Measurements from ENCODE around the gene KLK15. TPM values are rescaled to one million over a fixed set of nuclear protein-coding genes. Genes with fewer than 3 reads are reported as not detected.

The KLK15 gene
- total and polyA plus RNA-seq, 2 experiments from 2014 or later, result not detected

DNA sequence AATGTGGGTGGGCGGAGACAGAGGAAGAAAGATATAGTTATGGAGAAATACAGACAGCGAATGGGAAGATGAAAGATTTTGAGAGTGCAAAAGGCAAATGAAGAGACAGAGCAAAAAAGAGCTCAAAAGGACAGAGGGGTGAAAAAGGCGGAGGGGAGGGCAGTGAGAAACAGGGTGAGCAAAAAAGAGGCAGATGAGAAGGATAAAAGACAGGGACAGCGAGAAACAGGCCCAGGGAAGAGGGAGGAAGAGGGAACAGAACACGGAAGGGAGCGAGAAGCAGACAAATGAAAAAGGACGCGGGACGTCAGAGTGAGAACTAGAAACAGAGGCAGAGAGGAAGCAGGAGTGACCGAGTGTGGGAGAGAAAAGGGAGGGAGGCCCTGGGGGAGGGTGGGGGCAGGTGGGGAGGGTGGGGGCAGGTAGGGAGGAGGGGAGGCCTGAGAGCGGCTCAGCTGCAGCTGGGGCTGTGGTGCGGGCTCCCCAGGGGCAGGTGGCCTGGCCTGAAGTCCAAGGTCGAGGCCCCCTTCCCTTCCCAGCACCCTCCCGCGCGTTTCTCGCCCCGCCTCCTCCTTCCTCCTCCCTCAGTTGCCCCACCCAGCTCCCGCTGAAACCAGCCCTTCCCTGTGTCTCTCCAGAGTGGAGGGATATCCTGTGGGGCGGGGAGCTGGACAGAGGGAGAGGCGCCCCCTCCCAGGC is 12.7 kb downstream of the KLK15 start:
- Histone ChIP-seq H3K9me3 (ENCODE audit: low read depth) (no peaks in the 10 kb centered on the region), H3K27me3 (peaks cover 80% of the 10 kb centered on the region), H3K4me1 (ENCODE audit: low read depth) (no peaks in the 10 kb centered on the region), H3K4me3 (no peak overlapping the region), H3K36me3 (no peaks in the 10 kb centered on the region), H3K27ac (no peak overlapping the region)
- no peak for DNase-seq (ENCODE audit: low read depth in 1 of 2, low spot score in 1 of 2)
- TF ChIP-seq, protein P1, sequence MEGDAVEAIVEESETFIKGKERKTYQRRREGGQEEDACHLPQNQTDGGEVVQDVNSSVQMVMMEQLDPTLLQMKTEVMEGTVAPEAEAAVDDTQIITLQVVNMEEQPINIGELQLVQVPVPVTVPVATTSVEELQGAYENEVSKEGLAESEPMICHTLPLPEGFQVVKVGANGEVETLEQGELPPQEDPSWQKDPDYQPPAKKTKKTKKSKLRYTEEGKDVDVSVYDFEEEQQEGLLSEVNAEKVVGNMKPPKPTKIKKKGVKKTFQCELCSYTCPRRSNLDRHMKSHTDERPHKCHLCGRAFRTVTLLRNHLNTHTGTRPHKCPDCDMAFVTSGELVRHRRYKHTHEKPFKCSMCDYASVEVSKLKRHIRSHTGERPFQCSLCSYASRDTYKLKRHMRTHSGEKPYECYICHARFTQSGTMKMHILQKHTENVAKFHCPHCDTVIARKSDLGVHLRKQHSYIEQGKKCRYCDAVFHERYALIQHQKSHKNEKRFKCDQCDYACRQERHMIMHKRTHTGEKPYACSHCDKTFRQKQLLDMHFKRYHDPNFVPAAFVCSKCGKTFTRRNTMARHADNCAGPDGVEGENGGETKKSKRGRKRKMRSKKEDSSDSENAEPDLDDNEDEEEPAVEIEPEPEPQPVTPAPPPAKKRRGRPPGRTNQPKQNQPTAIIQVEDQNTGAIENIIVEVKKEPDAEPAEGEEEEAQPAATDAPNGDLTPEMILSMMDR (IDR thresholded peaks at IDR 0.05; ENCODE audit: low read depth, low read length), result no peak

DNA sequence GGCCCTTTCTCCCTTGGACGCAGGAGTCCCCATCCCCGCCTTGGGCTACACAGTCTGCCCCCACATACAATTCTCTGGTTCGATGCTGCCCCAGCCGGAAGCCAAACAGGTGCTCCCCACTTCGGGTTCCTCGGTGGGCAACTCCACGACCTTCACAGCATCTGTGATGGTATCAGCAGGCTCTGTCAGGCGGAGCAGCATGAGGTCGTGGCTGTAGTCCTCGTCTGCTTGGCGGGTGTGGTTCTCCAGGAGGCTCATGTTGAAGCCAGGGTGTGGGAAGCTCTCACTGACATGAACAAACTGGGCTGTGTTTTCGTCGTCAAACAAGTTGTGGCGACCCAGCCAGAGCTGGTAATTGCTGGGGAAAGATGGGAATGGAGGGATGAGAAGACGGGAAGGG is 13.3 kb downstream of the KLK15 start:
- DNase-seq (ENCODE audit: low read depth in 1 of 2, low spot score in 1 of 2), result no peak
- H3K4me3 ChIP-seq, result no peak overlapping the region

DNA sequence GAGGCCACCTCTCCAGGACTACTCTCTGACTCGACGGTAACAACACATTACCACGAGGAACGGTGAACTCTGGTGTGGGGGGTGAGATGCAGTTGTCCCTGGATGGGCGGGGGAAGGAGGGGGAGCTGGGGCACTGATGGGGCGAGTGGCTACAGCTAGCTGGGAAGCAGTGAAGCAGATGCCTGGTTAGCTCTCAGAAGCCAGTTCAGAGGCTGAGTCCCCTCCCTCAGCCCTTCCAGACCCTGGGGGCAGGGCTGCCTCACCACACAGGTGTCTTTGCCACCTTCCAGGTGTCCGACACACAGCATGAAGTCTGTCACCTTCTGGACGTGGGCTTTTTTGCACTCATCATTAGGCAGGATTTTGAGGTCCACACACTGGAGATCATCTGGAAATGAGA is 13.7 kb downstream of the KLK15 start:
- no peak for DNase-seq (ENCODE audit: low read depth in 1 of 2, low spot score in 1 of 2)
- no peaks in the 10 kb centered on the region for H3K4me1 ChIP-seq (ENCODE audit: low read depth)
- no peaks in the 10 kb centered on the region for H3K9me3 ChIP-seq (ENCODE audit: low read depth)
- TF ChIP-seq, protein P1 (IDR thresholded peaks at IDR 0.05; ENCODE audit: low read depth, low read length), result no peak
- no peak overlapping the region for H3K4me3 ChIP-seq
- H3K27me3 ChIP-seq, result peaks cover 76% of the 10 kb centered on the region
- H3K36me3 ChIP-seq, result no peaks in the 10 kb centered on the region
- no peak overlapping the region for H3K27ac ChIP-seq

More for the DNA sequence above, 13.3 kb downstream of the KLK15 start:
- Histone ChIP-seq H3K4me1 (ENCODE audit: low read depth) (no peaks in the 10 kb centered on the region), H3K36me3 (no peaks in the 10 kb centered on the region), H3K27ac (no peak overlapping the region), H3K27me3 (peaks cover 76% of the 10 kb centered on the region), H3K9me3 (ENCODE audit: low read depth) (no peaks in the 10 kb centered on the region)
- TF ChIP-seq, protein P1 (IDR thresholded peaks at IDR 0.05; ENCODE audit: low read depth, low read length), result no peak

DNA sequence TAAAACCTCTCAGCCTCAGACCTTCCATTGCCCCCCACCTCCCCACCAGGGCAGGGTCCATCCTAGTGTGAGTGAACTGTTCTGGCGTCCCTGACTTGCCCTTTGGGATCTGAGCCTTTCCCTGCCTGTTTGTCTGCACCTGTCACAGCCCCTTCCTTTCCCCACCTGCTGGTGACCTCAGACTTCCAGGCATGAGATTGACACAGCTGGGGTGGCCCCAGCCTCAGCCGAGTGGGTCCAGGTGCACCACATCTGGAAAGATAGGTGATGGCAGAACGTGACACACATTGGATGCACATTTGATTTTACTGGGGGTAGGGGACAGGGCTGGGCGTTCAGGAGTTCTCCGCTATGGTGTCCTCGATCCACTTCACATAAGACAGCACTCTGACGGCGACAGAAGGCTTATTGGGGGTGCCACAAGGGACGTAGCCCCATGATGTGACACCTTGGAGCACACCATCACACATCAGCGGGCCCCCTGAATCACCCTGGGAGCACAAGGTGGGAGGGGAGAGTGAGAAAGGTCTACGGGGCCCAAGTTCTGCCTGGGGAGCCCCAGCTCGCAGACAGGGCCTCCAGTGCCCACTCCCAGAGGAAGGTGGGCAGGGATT is 14.4 kb downstream of the KLK15 start:
- no peak overlapping the region for H3K4me3 ChIP-seq
- TF ChIP-seq, protein P1 (IDR thresholded peaks at IDR 0.05; ENCODE audit: low read depth, low read length), result no peak
- no peak for DNase-seq (ENCODE audit: low read depth in 1 of 2, low spot score in 1 of 2)
- H3K27ac ChIP-seq, result no peak overlapping the region
- H3K9me3 ChIP-seq (ENCODE audit: low read depth), result no peaks in the 10 kb centered on the region
- H3K36me3 ChIP-seq, result no peaks in the 10 kb centered on the region
- H3K27me3 ChIP-seq, result peaks cover 71% of the 10 kb centered on the region
- no peaks in the 10 kb centered on the region for H3K4me1 ChIP-seq (ENCODE audit: low read depth)

DNA sequence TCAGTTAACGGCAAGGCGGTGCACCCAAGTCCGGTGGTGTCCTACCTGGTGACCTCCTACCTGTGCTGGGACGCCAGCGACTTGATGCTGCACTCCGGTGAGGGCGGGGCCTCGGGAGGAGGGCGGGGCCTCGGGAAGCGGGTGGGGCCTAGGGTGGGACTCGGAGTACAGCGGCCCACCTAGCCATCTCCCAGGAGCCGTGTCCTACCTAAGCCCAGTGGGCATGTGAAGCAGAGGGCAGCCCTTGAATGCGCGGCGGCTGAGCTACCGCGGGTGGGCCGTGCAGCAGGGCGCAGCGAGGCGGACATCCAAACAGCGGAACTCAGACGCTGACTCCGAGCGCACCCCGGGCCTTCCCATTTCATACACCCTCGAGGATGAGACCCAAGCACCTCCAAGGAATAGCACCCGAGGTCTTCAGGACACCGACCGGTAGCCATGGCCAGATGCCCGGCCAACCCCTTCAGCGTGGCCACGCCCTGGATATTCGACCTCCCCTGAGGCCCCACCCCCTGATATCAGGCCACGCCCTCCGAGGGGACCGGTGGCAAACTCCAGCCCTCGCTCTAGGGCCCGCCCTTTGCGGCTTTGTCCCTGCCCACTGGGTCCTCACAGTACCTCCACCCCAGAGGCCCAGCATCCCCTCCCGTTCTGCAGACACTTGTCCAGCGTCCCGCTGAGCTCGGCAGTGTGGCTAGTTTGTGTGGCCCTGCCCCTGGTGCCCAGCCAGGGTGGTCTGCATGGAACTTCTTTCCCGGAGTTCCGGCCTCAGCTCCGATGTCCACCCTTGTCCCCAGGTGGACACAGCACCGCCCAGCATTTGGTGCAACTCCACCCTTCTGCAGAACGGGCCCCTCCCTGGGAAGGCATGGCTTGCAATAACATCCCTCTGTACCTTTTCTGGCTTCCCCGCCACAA is 15.2 kb downstream of the KLK15 start:
- no peaks in the 10 kb centered on the region for H3K4me1 ChIP-seq (ENCODE audit: low read depth)
- peak; percentile 26 to 81 for DNase-seq (ENCODE audit: low read depth in 1 of 2, low spot score in 1 of 2)
- H3K27me3 ChIP-seq, result peaks cover 66% of the 10 kb centered on the region
- TF ChIP-seq, protein P1 (IDR thresholded peaks at IDR 0.05; ENCODE audit: low read depth, low read length), result no peak
- no peaks in the 10 kb centered on the region for H3K9me3 ChIP-seq (ENCODE audit: low read depth)
- H3K36me3 ChIP-seq, result no peaks in the 10 kb centered on the region
- peak overlapping the region; percentile 37 for H3K4me3 ChIP-seq
- H3K27ac ChIP-seq, result no peak overlapping the region
